Tibial nerve (tissue), 4 donors: ENCODE results near the gene ASB16. TPM values are rescaled to one million over a fixed set of nuclear protein-coding genes. Genes with fewer than 3 reads are reported as not detected.
"Not testable (repeated sequence)": the region's sequence is repeated elsewhere in the genome, so short reads cannot be mapped to it uniquely, and the experiment has no call there.

ENCODE experiments used
- DNase-seq, 2 donors: peaks; one replicate each; pipeline ENCODE4 v3.0.0-alpha.2; 2019; ENCODE audit warnings: low spot score in 2 of 2
- H3K27ac ChIP-seq, 4 donors: fragments of 200-600 bp; sonication (generic) in 3 of 4; one replicate each; pipeline ENCODE4 v1.5.1; 2017 to 2019; ENCODE audit warnings: mild to moderate bottlenecking in 1 of 4
- H3K27me3 ChIP-seq, 2 donors: fragments of 200-600 bp; sonication (generic) in 1 of 2; one replicate each; pipeline versions ENCODE4 v1.5.1 to v1.6.0; 2017 to 2019
- H3K36me3 ChIP-seq, 3 donors: fragments of 200-600 bp; sonication (generic); one replicate each; pipeline ENCODE4 v1.5.1; 2018 to 2019
- H3K4me1 ChIP-seq, 4 donors: fragments of 200-600 bp; sonication (generic) in 3 of 4; one replicate each; pipeline ENCODE4 v1.5.1; 2017 to 2019
- H3K4me3 ChIP-seq, 4 donors: fragments of 200-600 bp; sonication (generic) in 3 of 4; one replicate each; pipeline ENCODE4 v1.5.1; 2017 to 2019; ENCODE audit warnings: mild to moderate bottlenecking in 1 of 4, moderate library complexity in 1 of 4
- H3K9me3 ChIP-seq, 4 donors: fragments of 200-600 bp; sonication (generic) in 3 of 4; one replicate each; pipeline ENCODE4 v1.5.1; 2017 to 2019
- CTCF ChIP-seq, 5 experiments: fragments of 200-600 bp in 3 of 5; fragments of 450-650 bp in 2 of 5; sonication (generic) in 3 of 5; IDR thresholded peaks; one replicate each; pipeline ENCODE4 v1.5.1; 2016 to 2019; ENCODE audit warnings: antibody characterized with exemption in 5 of 5, mild to moderate bottlenecking in 3 of 5, moderate library complexity in 2 of 5
- EP300 ChIP-seq, 2 donors: sonication (generic); formaldehyde crosslinking; IDR thresholded peaks; one replicate each; pipeline ENCODE4 v1.6.1; 2017; ENCODE audit warnings: antibody characterized with exemption in 2 of 2, mild to moderate bottlenecking in 1 of 2
- POLR2A ChIP-seq, 2 donors: fragments of 450-650 bp; IDR thresholded peaks; one replicate each; pipeline ENCODE4 v1.6.1; 2017; ENCODE audit warnings: antibody characterized with exemption in 2 of 2, mild to moderate bottlenecking in 2 of 2, moderate library complexity in 2 of 2
- WGBS, 2 donors: methylation state at CpG; one replicate each; pipeline ENCODE4 v1.1.5; 2018; 5-methylcytosine and 5-hydroxymethylcytosine counted together
- total RNA-seq, 4 donors: library from RNA; depleted of rRNA; stranded (reverse); fragments of >200 nt; gene quantifications; one replicate each; pipeline ENCODE4 v1.1.0, GENCODE V29; 2016

The ASB16 gene
- total RNA-seq, 4 donors from 2014 or later: 2.7 TPM; not detected in 3

- TF ChIP-seq EP300 (IDR thresholded peaks at IDR 0.05) (peak; percentile 83 to 94), POLR2A (IDR thresholded peaks at IDR 0.05) (peak; percentile 76 to 95), CTCF (IDR thresholded peaks at IDR 0.05) (peak; percentile 50 to 82 (median 70))
- H3K36me3 ChIP-seq: no peaks in the 10 kb centered on the region
- H3K27me3 ChIP-seq: no peaks in the 10 kb centered on the region
- H3K9me3 ChIP-seq: no peaks in the 10 kb centered on the region
- H3K27ac ChIP-seq: peak within 1 kb of the TSS; percentile 91 to 98 (median 98)
- peaks cover 0 to 51% (median 33%) of the 10 kb centered on the region in 4 donors for H3K4me1 ChIP-seq
- DNase-seq: peak; percentile 96 to 98
- WGBS, 2 donors: 0 to 1% methylated on average over 9 to 53 of the region's 78 CpGs
- H3K4me3 ChIP-seq: peak within 1 kb of the TSS; percentile 76 to 99 (median 91)
These were observed 47.0 kb upstream of the ASB16 start, which contains the start of gene HDAC5 for GRCh38 chr17:44123356-44124117. Gene HDAC5 (minus strand): TSS chr17:44123641. CDS start chr17:44117515, 6,126 bp downstream.

GRCh38 chr17:44124118-44124438 is 46.4 kb upstream of the ASB16 start:
- Histone ChIP-seq H3K4me1 (peaks cover 0 to 45% (median 30%) of the 10 kb centered on the region in 4 donors), H3K9me3 (no peaks in the 10 kb centered on the region), H3K36me3 (no peaks in the 10 kb centered on the region), H3K4me3 (peak overlapping the region; percentile 47 to 95 (median 82)), H3K27ac (peak overlapping the region; percentile 91 to 98 (median 98)), H3K27me3 (no peaks in the 10 kb centered on the region)
- TF ChIP-seq EP300 (IDR thresholded peaks at IDR 0.05) (no peak), POLR2A (IDR thresholded peaks at IDR 0.05) (no peak), CTCF (IDR thresholded peaks at IDR 0.05) (peak in 1 of 5 experiments; percentile 25)
- DNase-seq: no peak
- 1 to 3% methylated on average over 8 of the region's 8 CpGs for WGBS, 2 donors

GRCh38 chr17:44128383-44128782 is 42.1 kb upstream of the ASB16 start:
- H3K27me3 ChIP-seq: no peaks in the 10 kb centered on the region
- no peaks in the 10 kb centered on the region for H3K9me3 ChIP-seq
- no peak for DNase-seq
- peaks cover 0 to 9% (median 0%) of the 10 kb centered on the region in 4 donors for H3K4me1 ChIP-seq
- no peaks in the 10 kb centered on the region for H3K36me3 ChIP-seq
- WGBS, 2 donors: 84 to 88% methylated on average over 7 of the region's 7 CpGs
- H3K4me3 ChIP-seq: no peak overlapping the region
- TF ChIP-seq POLR2A (IDR thresholded peaks at IDR 0.05) (no peak), EP300 (IDR thresholded peaks at IDR 0.05) (no peak), CTCF (IDR thresholded peaks at IDR 0.05) (no peak)
- no peak overlapping the region for H3K27ac ChIP-seq

GRCh38 chr17:44130693-44131349 is 39.7 kb upstream of the ASB16 start:
- TF ChIP-seq EP300 (IDR thresholded peaks at IDR 0.05) (no peak), CTCF (IDR thresholded peaks at IDR 0.05) (no peak), POLR2A (IDR thresholded peaks at IDR 0.05) (no peak)
- 76 to 79% methylated on average over 5 of the region's 5 CpGs for WGBS, 2 donors

GRCh38 chr17:44131372-44131771 is 39.1 kb upstream of the ASB16 start:
- not testable (repeated sequence) for H3K4me3 ChIP-seq, H3K36me3 ChIP-seq, H3K9me3 ChIP-seq, DNase-seq, H3K27ac ChIP-seq, H3K27me3 ChIP-seq, H3K4me1 ChIP-seq
- 84 to 92% methylated on average over 12 of the region's 12 CpGs for WGBS, 2 donors

More at GRCh38 chr17:44130693-44131349, 39.7 kb upstream of the ASB16 start:
- H3K27me3 ChIP-seq: no peaks in the 10 kb centered on the region
- no peaks in the 10 kb centered on the region for H3K4me1 ChIP-seq
- H3K27ac ChIP-seq: no peak overlapping the region
- H3K36me3 ChIP-seq: no peaks in the 10 kb centered on the region
- H3K4me3 ChIP-seq: no peak overlapping the region
- no peak for DNase-seq
- no peaks in the 10 kb centered on the region for H3K9me3 ChIP-seq
